GM19099 (cell line): ENCODE results near the gene SH3RF1.

Experiments
- POLR2A ChIP-seq: IDR thresholded peaks from 3 replicates; pipeline ENCODE4 v1.6.1; 2011; ENCODE audit warnings: low read depth; ENCODE audit not compliant: insufficient read length; ENCODE audit errors: extremely low read depth

The SH3RF1 gene

DNA sequence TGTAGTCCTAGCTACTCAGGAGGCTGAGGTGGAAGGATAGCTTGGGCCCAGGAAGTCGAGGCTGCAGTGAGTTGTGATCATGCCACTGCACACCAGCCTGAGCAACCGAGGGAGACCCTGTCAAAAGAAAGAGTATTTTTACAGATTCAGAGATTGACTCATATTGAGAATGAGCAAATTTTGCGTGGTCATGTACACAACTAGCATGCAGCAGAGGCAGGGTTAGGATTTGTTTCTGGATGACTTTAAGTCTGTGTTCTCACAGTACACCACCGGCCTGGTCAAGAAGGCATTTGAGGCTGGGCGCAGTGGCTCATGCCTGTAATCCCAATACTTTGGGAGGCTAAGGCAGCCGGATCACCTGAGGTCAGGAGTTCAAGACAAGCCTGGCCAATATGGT is 215.9 kb downstream of the SH3RF1 start:
- TF ChIP-seq POLR2A = no peak

DNA sequence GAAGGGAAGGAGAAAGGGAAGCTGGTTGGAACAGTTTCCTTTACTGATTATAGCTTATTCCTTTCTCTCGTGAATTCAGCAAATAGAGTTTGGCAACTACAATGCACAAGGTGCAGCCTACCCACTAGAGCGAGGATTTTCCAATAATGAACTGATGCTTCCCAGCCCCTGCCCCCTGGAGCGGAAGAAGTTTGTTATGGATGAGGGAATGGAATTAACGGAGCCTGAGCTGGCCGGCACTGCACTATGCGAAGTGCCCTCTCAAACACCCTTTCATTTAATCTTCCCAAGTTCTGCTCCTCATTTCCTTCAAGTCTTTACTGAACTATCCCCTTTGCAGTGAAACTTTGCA is 218.2 kb downstream of the SH3RF1 start:
- no peak for TF ChIP-seq POLR2A

DNA sequence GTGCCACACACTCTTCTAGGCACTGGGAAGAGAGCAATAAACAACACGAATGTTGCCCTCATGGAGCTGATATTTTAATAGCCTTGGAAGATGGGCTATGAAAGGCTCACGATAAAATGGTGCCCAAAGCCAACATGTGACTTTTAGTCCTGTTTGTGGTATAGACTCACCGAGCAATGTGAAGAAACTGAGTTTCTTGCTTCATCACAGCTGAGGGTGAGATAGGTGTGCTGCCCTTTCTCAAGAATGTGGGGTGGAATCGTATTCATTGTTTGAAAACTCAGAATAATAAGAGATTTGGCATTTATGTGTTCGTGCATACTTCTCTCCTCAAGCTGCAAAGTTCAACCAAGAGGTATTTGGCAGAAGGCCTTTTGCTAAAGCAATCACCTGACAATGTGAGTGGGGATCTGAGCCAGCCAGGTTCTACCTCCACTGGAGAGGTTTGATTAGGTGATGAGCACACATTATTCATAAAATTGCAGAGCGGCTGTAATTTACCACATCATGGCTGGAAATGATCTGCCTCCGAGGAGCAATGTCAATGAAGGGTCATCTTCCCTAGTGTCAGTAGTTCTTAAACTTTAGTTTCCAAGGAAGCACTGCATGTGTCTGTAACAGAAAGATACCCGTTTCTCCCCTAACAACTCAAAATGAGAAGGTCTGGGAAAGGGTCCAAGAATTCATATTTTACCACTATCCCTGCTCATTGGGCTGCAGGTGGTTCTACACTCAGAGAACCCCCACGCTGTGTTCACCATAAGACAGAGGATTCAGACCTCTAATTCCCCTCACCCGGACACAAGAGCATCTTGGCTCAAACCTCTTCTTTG is 218.8 kb downstream of the SH3RF1 start:
- no peak for TF ChIP-seq POLR2A

DNA sequence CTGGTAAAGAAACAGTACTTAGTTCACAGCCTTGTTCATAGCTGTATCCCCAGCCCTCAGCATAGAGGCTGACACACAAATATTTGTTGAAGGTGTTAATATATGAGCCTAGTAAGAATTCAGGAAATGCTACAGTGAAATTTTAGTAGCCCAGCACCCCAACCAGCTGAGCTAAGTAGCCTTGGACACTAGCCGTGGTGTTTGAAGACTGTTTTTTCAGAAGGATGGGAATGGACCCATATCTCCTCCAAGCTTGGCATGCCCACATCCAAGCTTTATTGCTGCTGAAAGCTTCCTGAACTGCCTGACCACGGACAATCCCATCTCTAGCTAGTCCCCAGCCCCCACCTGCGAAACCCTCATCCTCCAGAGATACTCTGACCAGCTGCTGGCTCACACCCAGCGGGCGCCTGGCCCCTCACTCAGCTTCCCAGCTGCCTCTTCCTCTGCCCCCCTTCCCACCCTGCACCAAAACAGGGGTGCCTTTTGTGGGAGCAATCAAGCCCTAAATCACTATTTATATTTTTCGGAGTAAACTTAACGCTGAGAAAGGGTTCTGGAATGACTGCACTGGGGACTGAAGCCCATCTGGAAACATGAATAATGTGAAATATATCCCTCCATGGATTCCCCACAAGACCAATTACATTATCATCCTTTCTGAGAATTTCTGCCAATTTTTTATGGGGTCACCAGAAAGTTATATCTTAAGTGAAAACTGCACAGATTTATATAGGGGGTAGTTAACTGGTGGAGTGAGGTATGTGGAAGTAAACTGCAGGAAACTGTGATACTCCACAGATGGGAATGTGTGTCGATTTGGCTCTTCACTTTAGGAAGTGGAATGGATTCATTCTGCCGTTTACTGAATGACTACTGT is 219.6 kb downstream of the SH3RF1 start:
- TF ChIP-seq POLR2A = no peak

DNA sequence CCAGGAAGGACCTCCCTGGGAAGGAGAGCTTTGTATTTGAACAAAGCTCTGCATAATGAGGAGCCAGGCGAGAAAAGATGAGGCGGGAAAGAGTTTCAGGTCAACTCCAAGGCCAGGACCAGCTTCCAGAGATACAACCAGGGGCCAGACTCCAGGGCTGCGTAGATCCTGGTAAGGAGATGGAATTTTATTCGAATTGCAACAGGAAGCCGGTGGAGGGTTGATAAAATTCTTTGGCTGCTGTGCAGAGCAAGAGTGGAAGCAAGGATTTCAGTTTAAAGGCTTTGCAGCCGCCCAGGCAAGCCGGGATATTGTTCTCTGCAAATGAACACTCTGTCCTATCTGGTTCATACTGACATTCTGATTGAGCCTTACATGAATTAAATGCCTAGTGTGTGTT is 220.5 kb downstream of the SH3RF1 start:
- TF ChIP-seq POLR2A = no peak

DNA sequence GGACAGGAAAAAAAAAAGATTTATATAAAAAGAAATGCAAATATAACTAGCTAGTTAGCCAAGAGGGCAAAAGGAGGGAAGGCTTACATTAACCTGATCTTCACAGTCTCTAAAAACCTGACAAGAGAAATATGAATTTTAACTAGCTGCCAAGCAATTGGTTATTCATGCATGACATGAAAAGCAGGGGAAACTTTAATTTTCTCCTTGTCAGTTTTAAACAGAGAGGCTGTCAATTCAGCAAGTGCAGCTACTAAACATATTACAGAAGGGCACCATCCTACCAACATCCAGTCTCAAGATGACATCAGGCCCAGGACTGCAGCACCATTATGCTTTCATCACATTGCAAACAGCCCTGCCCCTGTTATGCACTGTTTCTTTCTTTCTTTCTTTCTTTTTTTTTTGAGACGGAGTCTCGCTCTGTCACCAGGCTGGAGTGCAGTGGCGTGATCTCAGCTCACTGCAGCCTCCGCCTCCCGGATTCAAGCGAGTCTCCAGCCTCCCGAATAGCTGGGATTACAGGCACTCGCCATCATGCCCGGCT is 221.8 kb downstream of the SH3RF1 start:
- TF ChIP-seq POLR2A = no peak

DNA sequence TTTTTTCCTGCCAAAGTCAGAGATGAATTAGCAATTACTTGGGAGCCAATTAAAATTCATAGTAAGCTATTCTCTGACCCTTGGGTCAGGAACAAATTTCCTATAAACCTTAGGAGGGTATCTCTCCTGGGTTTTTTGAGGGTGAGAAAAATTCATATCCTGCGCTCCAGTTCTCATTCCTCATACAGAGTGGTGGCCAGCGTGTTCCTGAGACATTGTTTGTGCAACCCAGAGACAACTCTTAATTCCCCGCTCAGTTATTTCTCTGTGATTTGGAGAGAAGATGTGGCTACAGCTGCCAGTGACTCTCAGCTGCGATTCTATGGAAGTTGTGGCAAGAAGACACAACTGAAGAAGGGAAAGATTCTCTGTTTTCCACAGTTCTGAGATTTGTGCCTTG is 222.8 kb downstream of the SH3RF1 start:
- TF ChIP-seq POLR2A = no peak

DNA sequence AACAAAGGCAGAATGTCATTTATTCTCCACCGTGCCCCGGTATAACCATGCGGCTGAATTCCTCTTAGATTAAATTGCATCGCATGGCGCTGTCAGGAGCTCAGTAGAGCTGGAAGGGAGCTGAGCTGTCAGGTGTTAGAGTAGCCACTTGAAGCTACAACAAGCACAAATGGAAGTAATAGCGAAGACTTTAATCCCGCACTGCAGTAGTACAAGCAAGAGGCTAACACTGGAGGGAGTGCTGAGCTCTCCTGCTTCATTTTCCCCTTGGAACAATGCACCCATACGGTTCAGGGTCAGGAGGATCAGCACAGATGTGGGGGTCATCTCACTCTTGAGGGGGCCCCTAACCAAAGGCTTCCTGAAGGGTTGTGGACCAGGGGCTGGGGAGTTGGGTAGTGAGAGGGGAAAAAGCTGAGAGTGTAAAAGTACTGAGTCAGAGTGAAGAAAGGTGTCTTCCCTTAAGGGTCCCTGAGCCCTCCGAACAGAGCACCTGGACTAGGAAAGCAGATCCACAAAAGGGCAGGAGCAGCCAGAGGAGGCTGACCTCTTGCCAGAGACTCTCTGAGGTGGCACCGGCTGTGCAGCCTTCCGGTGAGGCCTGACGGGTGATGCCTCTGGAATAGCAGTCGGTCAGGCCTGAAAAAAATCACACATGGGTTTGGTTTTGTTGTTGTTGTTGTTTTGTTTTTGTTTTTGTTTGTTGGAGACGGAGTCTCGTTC is 224.7 kb downstream of the SH3RF1 start:
- no peak for TF ChIP-seq POLR2A

DNA sequence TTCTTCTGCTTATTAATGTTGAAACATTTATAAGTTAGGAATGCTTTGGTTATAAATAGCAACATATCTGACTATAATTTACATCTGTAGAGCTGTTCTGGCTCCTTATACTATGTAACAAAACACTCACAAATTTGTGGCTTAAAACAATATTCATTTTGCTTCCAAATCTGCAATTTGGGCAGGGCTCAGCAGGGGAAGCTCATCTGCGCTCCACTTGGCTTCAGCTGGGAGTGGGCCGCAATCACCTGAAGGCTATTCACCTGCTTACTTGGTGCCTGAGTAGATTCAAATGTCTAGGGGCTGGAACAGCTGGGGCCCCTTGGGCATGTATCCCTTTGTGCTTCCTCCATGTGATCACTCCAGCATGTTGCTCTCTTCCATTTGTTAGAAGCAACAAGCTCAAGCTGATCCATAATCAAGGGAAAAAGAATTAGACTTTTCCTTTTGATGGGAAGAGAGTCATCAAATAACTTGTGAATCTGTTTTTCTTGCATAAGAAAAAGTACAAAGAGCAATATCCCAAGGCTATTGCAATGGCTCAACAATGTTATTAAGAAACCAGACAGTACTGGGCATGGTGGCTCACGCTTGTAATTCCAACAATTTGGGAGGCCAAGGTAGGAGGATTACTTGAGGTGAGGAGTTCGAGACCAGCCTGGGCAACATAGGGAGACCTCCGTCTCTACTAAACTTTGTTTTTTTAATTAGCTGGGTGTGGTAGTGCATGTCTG is 225.9 kb downstream of the SH3RF1 start:
- no peak for TF ChIP-seq POLR2A
